OCI-LY7 (cell line): Measurements from ENCODE around the gene CASZ1. TPM values are rescaled to one million over a fixed set of nuclear protein-coding genes. Genes with fewer than 3 reads are reported as not detected.

Source experiments
- BruUV-seq: library from RNA; stranded (reverse); fragments of 400-500 nt; replicated peaks from 2 replicates; lab custom pipeline; 2021; lab: Mats Ljungman, UMichigan
- CTCF ChIA-PET: fragments of 300-600 bp; sonication (Branson Sonifier 250); formaldehyde crosslinking; loops from one replicate; lab custom pipeline; 2022; ENCODE audit warnings: antibody characterized with exemption; ENCODE audit not compliant: unreplicated experiment; lab: Charles Lee
- POLR2A ChIA-PET: fragments of 300-600 bp; sonication (Branson Sonifier 250); formaldehyde crosslinking; loops from one replicate; lab custom pipeline; 2022; ENCODE audit warnings: antibody characterized with exemption; lab: Charles Lee
- DNase-seq: peaks from one replicate; pipeline ENCODE4 v3.0.0-alpha.2; 2015; ENCODE audit warnings: low spot score
- H2AFZ ChIP-seq: fragments of 200-600 bp; sonication (generic), shearing (Covaris generic); 2 replicates; pipeline ENCODE4 v1.6.1; 2014; ENCODE audit warnings: mild to moderate bottlenecking, antibody characterized with exemption, low read length, moderate library complexity
- H3K27ac ChIP-seq: fragments of 200-600 bp; sonication (generic); 2 replicates; pipeline ENCODE4 v1.5.1; 2014; ENCODE audit warnings: mixed run types, low read depth, mild to moderate bottlenecking, moderate library complexity, low read length, inconsistent platforms; ENCODE audit not compliant: poor library complexity, severe bottlenecking
- H3K36me3 ChIP-seq: fragments of 200-600 bp; sonication (generic); 2 replicates; pipeline ENCODE4 v1.6.1; 2014; ENCODE audit warnings: mild to moderate bottlenecking, antibody characterized with exemption, low read length, moderate library complexity, mixed read lengths; ENCODE audit not compliant: insufficient read depth
- H3K4me1 ChIP-seq: fragments of 200-600 bp; sonication (generic); 2 replicates; pipeline ENCODE4 v1.5.1; 2014; ENCODE audit warnings: mild to moderate bottlenecking, low read length; ENCODE audit not compliant: insufficient read depth, poor library complexity, severe bottlenecking
- H3K4me2 ChIP-seq: fragments of 200-600 bp; sonication (generic); 2 replicates; pipeline ENCODE4 v1.6.1; 2014; ENCODE audit warnings: mild to moderate bottlenecking, low read length
- H3K4me3 ChIP-seq: fragments of 200-600 bp; sonication (generic); 2 replicates; pipeline ENCODE4 v1.5.1; 2014; ENCODE audit warnings: mild to moderate bottlenecking, low read depth, low read length; ENCODE audit not compliant: poor library complexity, severe bottlenecking
- H3K79me2 ChIP-seq: fragments of 200-600 bp; sonication (generic); 2 replicates; pipeline ENCODE4 v1.6.1; 2016; ENCODE audit warnings: low read depth, mild to moderate bottlenecking, low read length, moderate library complexity, mixed read lengths; ENCODE audit not compliant: insufficient read depth
- H3K9me2 ChIP-seq: fragments of 200-600 bp; sonication (generic); 2 replicates; pipeline ENCODE4 v1.6.1; 2016; ENCODE audit warnings: mild to moderate bottlenecking, low read length, mixed read lengths; ENCODE audit not compliant: insufficient read depth
- H3K9me3 ChIP-seq: fragments of 200-600 bp; sonication (generic); 2 replicates; pipeline ENCODE4 v1.6.1; 2014; ENCODE audit warnings: mild to moderate bottlenecking, mixed run types, low read length, mixed read lengths
- H4K20me1 ChIP-seq: fragments of 200-600 bp; sonication (generic); 2 replicates; pipeline ENCODE4 v1.6.1; 2014; ENCODE audit warnings: mild to moderate bottlenecking, antibody characterized with exemption, low read length, moderate library complexity, mixed read lengths; ENCODE audit not compliant: insufficient read depth
- CTCF ChIP-seq: fragments of 200-600 bp; sonication (generic); conservative IDR thresholded peaks from 2 replicates; pipeline ENCODE4 v1.5.1; 2014; ENCODE audit warnings: mild to moderate bottlenecking, antibody characterized with exemption, low read length, moderate library complexity, mixed read lengths
- EZH2phosphoT487 ChIP-seq: fragments of 200-600 bp; sonication (generic); IDR thresholded peaks from 2 replicates; pipeline ENCODE4 v1.6.1; 2018; ENCODE audit warnings: low read depth, borderline replicate concordance, mild to moderate bottlenecking, mixed run types, antibody characterized with exemption, low read length, moderate library complexity, mixed read lengths
- intact Hi-C: fragments of 100-400 bp; cut with micrococcal nuclease; formaldehyde crosslinking; loops from one replicate; pipeline ENCODE4 v1.10.0; 2022; ENCODE audit not compliant: unreplicated experiment
- total RNA-seq, 2 experiments: library from RNA; depleted of rRNA in 1 of 2; stranded (reverse); fragments of >200 nt in 1 of 2; shearing (Covaris generic) in 1 of 2; gene quantifications; 2 replicates each; pipeline ENCODE4 v1.2.3, GENCODE V29; 2014 to 2022

CASZ1 gene
- total RNA-seq, 2 experiments from 2014 or later: 3.3 to 3.9 TPM

DNA sequence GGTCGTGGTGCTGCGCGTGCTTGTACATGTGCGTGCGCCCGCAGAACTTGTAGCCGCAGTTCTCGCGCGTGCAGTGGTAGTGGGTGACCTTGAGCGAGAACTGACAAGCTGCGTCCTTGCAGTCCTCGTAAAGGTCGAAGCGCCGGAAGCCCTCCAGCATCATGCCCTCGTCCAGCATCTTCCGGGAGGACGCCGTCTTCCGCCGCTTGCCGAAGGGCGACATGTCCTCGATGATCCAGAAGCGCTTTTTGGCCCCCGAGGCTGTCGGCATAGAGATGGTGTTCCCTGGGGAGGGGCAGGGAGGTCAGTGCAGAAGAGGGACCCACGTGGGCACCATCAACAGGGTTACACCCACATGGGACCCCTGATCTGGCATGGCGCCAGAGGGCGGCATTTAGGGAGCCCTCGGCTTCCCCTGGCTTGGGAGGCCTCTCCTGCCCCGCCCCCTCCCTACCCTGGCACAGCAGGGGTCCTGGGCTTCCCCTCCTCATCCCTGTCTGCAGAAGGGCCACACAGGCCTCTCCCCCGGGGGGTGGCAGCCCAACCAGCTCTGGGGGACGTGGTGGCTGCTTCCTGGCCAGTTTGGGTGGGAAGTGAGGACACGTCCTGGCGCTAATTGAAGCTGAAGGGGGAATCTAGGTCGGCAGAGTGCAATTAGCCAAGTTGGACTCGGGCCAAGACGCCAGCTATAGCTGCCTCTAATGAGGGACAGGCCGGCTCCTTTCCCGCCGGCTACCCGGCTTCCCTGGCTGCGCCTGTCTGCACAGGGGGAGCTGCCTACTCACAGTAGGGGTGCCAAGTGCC is 156.5 kb downstream of the CASZ1 start:
- no peak overlapping the region for H2AFZ ChIP-seq
- CTCF ChIA-PET: no interaction called here
- BruUV-seq: no TSS peak
- H4K20me1 ChIP-seq: no peaks in the 10 kb centered on the region
- H3K4me1 ChIP-seq: no peaks in the 10 kb centered on the region
- H3K27ac ChIP-seq: no peak overlapping the region
- H3K9me3 ChIP-seq: no peaks in the 10 kb centered on the region
- H3K36me3 ChIP-seq: no peaks in the 10 kb centered on the region
- no peak for TF ChIP-seq CTCF
- TF ChIP-seq EZH2phosphoT487: no peak
- no peaks in the 10 kb centered on the region for H3K79me2 ChIP-seq
- intact Hi-C loops: no loop called here
- no peaks in the 10 kb centered on the region for H3K9me2 ChIP-seq
- DNase-seq: no peak
- POLR2A ChIA-PET: no interaction called here
- H3K4me3 ChIP-seq: no peak overlapping the region
- no peak overlapping the region for H3K4me2 ChIP-seq

DNA sequence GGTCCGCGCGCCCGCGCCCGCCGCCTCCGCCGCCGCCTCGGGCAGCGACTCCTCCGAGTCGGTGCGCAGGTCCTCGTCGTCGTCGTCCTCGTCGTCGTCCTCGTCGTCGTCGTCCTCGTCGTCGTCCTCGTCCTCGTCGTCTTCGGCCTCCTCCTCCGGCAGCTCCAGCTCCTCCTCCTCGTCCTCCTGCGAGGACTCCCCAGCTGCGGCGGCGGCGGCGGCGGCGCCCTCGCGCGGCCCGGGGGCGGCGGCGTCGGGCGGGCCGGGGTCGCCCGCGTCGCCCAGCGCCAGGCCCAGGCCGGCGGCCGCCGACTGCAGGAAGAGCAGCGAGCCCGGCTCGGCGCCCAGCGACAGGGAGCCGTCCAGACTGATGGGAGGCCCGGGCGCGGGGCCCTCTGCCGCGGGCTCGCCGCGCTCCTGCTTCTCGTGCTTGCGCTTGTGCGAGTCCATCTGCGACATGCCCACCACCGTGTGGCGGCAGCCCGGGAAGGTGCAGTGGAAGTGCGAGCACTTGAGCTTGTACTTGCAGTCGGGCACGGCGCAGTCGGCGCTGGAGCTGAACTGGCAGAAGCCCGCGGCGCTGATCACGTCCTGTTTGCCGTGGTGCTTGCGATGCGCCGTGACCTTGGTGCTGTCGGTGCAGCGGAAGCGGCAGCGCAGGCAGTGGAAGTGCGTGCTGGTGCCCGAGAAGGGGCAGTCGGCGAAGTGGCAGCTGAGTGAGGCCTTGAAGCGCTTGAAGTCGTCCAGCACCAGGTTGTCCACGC is 157.3 kb downstream of the CASZ1 start:
- TF ChIP-seq CTCF: no peak
- no peak for TF ChIP-seq EZH2phosphoT487
- H3K4me1 ChIP-seq: no peaks in the 10 kb centered on the region
- H2AFZ ChIP-seq: no peak overlapping the region
- no peak overlapping the region for H3K27ac ChIP-seq
- H3K9me2 ChIP-seq: no peaks in the 10 kb centered on the region
- H3K4me3 ChIP-seq: no peak overlapping the region
- H4K20me1 ChIP-seq: no peaks in the 10 kb centered on the region
- H3K79me2 ChIP-seq: no peaks in the 10 kb centered on the region
- H3K4me2 ChIP-seq: no peak overlapping the region
- no peaks in the 10 kb centered on the region for H3K9me3 ChIP-seq
- BruUV-seq: no TSS peak
- intact Hi-C loops: no loop called here
- H3K36me3 ChIP-seq: no peaks in the 10 kb centered on the region
- no peak for DNase-seq
- POLR2A ChIA-PET: no interaction called here
- CTCF ChIA-PET: no interaction called here
